Measurements from ENCODE around the gene GSG1L2. TPM values are rescaled to one million over a fixed set of nuclear protein-coding genes. Genes with fewer than 3 reads are reported as not detected.

GSG1L2 gene
- total RNA-seq, 1 donor from 2014 or later: not detected

GRCh38 chr17:9811086-9811485, 10.8 kb downstream of the GSG1L2 start:
- H3K4me1 Mint-ChIP-seq: no peaks in the 10 kb centered on the region
- DNase-seq: no peak
- ChIA-PET POLR2A (no interaction called here), CTCF (no interaction called here)
- no peak for ATAC-seq (ENCODE audit: low read depth)
- H3K9me3 Mint-ChIP-seq: peaks cover 4% of the 10 kb centered on the region
- H3K36me3 Mint-ChIP-seq (ENCODE audit: low read depth): no peaks in the 10 kb centered on the region
- no peak overlapping the region for H3K4me3 Mint-ChIP-seq
- no peak for TF ChIP-seq CTCF (IDR thresholded peaks at IDR 0.05)
- intact Hi-C loops (cut with micrococcal nuclease): no loop called here
- H3K27ac Mint-ChIP-seq: no peak overlapping the region
- H3K27me3 Mint-ChIP-seq: no peaks in the 10 kb centered on the region

GRCh38 chr17:9810100-9810949, 11.6 kb downstream of the GSG1L2 start:
- ChIA-PET CTCF (no interaction called here), POLR2A (no interaction called here)
- TF ChIP-seq CTCF (IDR thresholded peaks at IDR 0.05): no peak
- H3K4me1 Mint-ChIP-seq: no peaks in the 10 kb centered on the region
- no peaks in the 10 kb centered on the region for H3K27me3 Mint-ChIP-seq
- H3K36me3 Mint-ChIP-seq (ENCODE audit: low read depth): no peaks in the 10 kb centered on the region
- ATAC-seq (ENCODE audit: low read depth): no peak
- intact Hi-C loops (cut with micrococcal nuclease): no loop called here
- DNase-seq: no peak
- H3K27ac Mint-ChIP-seq: no peak overlapping the region
- H3K9me3 Mint-ChIP-seq: peaks cover 4% of the 10 kb centered on the region
- H3K4me3 Mint-ChIP-seq: no peak overlapping the region

GRCh38 chr17:9809409-9809808, 12.5 kb downstream of the GSG1L2 start:
- POLR2A ChIA-PET: no interaction called here
- TF ChIP-seq CTCF (IDR thresholded peaks at IDR 0.05): no peak
- no peak overlapping the region for H3K4me3 Mint-ChIP-seq
- intact Hi-C loops (cut with micrococcal nuclease): no loop called here
- peaks cover 6% of the 10 kb centered on the region for H3K9me3 Mint-ChIP-seq
- H3K36me3 Mint-ChIP-seq (ENCODE audit: low read depth): no peaks in the 10 kb centered on the region
- no peaks in the 10 kb centered on the region for H3K27me3 Mint-ChIP-seq
- H3K27ac Mint-ChIP-seq: no peak overlapping the region
- DNase-seq (no peak), ATAC-seq (ENCODE audit: low read depth) (no peak)
- H3K4me1 Mint-ChIP-seq: no peaks in the 10 kb centered on the region
- CTCF ChIA-PET: no interaction called here

GRCh38 chr17:9806699-9807098, 15.2 kb downstream of the GSG1L2 start:
- H3K36me3 Mint-ChIP-seq (ENCODE audit: low read depth): no peaks in the 10 kb centered on the region
- no peak for TF ChIP-seq CTCF (IDR thresholded peaks at IDR 0.05)
- intact Hi-C loops (cut with micrococcal nuclease): no loop called here
- H3K27me3 Mint-ChIP-seq: peaks cover 6% of the 10 kb centered on the region
- H3K4me3 Mint-ChIP-seq: no peak overlapping the region
- ChIA-PET POLR2A (no interaction called here), CTCF (no interaction called here)
- no peak for ATAC-seq (ENCODE audit: low read depth)
- no peaks in the 10 kb centered on the region for H3K4me1 Mint-ChIP-seq
- DNase-seq: no peak
- no peak overlapping the region for H3K27ac Mint-ChIP-seq
- peaks cover 6% of the 10 kb centered on the region for H3K9me3 Mint-ChIP-seq

GRCh38 chr17:9805769-9806168, 16.1 kb downstream of the GSG1L2 start:
- intact Hi-C loops (cut with micrococcal nuclease): no loop called here
- Mint-ChIP-seq H3K36me3 (ENCODE audit: low read depth) (no peaks in the 10 kb centered on the region), H3K4me3 (no peak overlapping the region), H3K27ac (no peak overlapping the region), H3K4me1 (no peaks in the 10 kb centered on the region), H3K27me3 (peaks cover 6% of the 10 kb centered on the region), H3K9me3 (peaks cover 6% of the 10 kb centered on the region)
- DNase-seq (no peak), ATAC-seq (ENCODE audit: low read depth) (no peak)
- CTCF ChIA-PET: no interaction called here
- TF ChIP-seq CTCF (IDR thresholded peaks at IDR 0.05): no peak
- POLR2A ChIA-PET: no interaction called here

Data from activated B cell treated with CpG ODN at 0.5 μM for 24 hours (primary cell).